ENCODE data around the gene SLC66A2.

SLC66A2 gene

DNA sequence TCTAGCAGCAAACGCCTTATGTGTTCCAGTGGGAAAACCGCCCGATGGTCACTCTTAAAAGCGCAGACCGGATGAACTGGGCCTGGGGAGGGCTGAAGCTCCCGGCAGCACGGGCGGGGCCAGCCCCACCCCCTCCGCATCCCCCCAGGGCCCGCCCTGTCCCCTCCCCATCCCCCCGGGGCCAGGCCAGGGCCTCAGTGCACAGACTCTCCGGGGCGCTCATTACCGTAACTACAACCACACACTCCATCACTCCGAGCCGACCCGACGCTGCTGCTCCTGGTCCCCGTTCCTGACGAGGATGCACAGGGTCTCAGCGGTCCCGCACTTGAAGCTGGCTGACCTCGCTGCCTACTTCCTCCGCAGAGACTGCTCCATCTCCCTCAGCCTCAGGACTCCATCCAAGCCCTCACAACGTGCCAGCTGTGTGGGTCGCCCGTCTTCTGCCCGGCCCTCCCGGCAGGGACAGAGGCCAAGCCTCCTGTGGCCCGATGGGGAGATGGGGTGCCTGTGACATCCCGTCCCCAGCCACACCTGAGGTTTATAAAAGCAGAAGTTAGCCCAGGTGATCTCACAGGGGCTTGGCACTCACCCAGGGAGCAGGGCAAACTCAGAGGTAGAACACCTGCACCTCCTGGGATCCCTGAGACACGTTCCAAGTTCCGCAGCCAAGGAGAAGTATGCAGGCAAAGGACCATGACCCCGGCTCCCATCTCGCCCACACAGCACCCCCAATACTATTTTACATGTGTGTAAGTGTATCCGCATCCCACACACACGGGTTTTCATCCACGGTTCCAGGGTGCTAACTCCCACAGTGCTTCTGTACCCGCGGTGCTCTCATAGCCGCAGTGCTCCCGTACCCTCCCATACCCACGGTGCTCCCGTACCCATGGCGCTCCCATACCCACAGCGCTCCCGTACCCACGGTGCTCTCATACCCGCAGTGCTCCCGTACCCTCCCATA lies 36.0 kb downstream of the SLC66A2 start:
- H3K36me3 Mint-ChIP-seq (ENCODE audit: insufficient read depth): peaks cover 13% of the 10 kb centered on the region
- peaks cover 29% of the 10 kb centered on the region for H3K4me1 Mint-ChIP-seq
- ATAC-seq (replicated peaks; ENCODE audit: extremely low read depth, poor library complexity, severe bottlenecking) (no peak), DNase-seq (ENCODE audit: low spot score in 2 of 2) (no peak)
- peak overlapping the region; percentile 57 for H3K27ac Mint-ChIP-seq (ENCODE audit: low read depth)
- H3K27me3 Mint-ChIP-seq: no peaks in the 10 kb centered on the region
- no peaks in the 10 kb centered on the region for H3K9me3 Mint-ChIP-seq
- no peak overlapping the region for H3K4me3 Mint-ChIP-seq

DNA sequence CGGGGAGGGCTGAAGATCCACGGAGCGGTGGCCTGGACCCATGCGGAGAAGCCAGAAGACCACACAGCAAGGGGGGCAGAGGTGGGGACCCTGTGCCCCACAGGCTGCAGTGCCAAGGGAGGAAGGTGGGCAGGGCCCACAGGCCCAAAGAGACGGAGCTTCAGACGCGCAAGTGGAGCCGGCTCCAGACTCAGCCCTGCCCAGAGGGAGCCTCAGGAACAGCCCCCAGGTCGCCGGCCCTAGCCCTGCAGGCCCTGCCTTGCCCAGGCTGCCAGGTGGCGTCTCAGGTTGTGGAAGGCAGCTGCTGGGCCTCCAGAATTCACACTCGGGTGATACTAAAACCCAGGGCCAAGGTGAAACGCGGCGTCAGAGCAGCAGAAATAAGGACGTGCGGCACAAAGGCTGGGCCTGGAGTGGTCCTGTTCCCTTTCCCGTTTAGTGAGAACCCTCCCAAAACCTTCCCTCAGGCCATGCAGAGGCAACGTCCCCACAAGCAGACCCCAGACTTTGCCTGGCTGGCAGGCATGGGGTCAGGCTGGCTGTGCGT lies 36.8 kb downstream of the SLC66A2 start:
- no peaks in the 10 kb centered on the region for H3K9me3 Mint-ChIP-seq
- ATAC-seq (replicated peaks; ENCODE audit: extremely low read depth, poor library complexity, severe bottlenecking) (no peak), DNase-seq (ENCODE audit: low spot score in 2 of 2) (peak in 1 of 2 donors; percentile 7)
- no peaks in the 10 kb centered on the region for H3K27me3 Mint-ChIP-seq
- no peak overlapping the region for H3K4me3 Mint-ChIP-seq
- H3K4me1 Mint-ChIP-seq: peaks cover 33% of the 10 kb centered on the region
- H3K36me3 Mint-ChIP-seq (ENCODE audit: insufficient read depth): peaks cover 13% of the 10 kb centered on the region
- H3K27ac Mint-ChIP-seq (ENCODE audit: low read depth): peak overlapping the region; percentile 84

DNA sequence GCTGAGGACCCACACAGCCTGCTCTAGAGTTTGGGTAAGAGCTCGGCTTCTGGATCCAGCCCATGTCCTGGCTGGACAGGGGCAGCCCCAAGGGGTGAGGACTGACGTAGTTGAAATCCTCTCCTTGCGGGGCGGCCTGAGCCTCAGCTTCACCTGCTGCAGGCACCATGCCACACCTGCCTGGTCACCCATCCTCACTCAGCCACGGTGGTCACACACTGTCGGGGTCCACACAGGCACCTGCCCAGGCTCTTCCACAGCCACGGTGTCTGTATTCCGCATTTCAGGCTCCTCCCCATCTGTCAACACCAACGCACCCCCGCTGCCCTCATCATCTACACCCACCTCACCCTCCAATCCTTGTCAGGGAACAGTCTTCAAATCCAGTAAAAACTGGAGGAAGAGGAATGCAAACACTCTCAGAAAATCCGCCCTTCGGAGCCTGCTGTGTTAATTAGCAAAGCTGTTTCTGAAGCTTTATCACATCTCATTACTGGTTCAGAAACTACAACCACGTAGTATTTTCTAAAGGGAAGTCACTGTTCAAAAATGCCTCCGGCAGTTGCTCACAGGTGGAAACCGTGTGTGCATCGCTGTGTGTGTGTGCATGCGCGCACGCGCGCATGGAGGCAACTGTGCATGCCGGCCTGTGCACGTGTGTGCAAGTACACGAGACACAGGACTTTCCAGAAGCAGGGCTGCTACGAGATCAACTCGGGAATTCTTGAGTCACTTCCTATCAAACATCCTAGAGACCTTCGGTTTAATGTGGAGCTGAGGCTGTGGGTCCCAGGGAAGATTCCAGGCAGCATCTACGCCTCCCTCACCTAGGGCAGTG lies 38.2 kb downstream of the SLC66A2 start:
- no peaks in the 10 kb centered on the region for H3K27me3 Mint-ChIP-seq
- H3K36me3 Mint-ChIP-seq (ENCODE audit: insufficient read depth): peaks cover 15% of the 10 kb centered on the region
- ATAC-seq (replicated peaks; ENCODE audit: extremely low read depth, poor library complexity, severe bottlenecking): no peak
- H3K4me1 Mint-ChIP-seq: peaks cover 38% of the 10 kb centered on the region
- H3K9me3 Mint-ChIP-seq: no peaks in the 10 kb centered on the region
- no peak overlapping the region for H3K4me3 Mint-ChIP-seq
- H3K27ac Mint-ChIP-seq (ENCODE audit: low read depth): no peak overlapping the region
- DNase-seq (ENCODE audit: low spot score in 2 of 2): no peak

DNA sequence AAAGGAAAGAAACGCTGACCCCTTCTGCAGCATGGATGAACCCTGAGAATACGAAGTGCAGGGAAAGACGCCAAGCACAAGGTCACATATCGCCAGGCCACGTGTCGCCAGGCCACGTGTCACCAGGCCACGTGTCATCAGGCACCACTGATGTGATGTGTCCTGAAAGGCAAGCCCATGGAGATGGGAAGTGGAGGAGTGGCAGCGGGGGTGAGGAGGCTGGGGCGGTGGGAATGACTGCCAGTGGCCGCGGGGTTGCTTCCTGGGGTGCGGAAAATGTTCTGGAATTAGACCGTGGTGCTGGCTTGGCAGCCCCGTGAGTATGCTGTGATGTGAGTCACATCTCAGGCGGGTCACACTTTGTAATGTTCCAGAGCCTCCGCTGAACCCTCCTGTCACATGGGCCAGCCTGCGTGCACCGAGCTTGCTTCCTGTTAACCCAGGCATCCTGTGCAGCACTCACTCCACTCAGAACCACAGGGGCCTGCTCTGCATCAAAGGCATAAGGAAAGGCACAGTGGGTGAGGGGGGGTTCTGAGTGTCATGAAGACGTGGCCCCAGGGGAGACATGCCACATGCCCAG lies 39.0 kb downstream of the SLC66A2 start:
- no peak overlapping the region for H3K4me3 Mint-ChIP-seq
- H3K27me3 Mint-ChIP-seq: no peaks in the 10 kb centered on the region
- peak in 1 of 2 donors; percentile 8 for DNase-seq (ENCODE audit: low spot score in 2 of 2)
- H3K36me3 Mint-ChIP-seq (ENCODE audit: insufficient read depth): peaks cover 13% of the 10 kb centered on the region
- H3K4me1 Mint-ChIP-seq: peaks cover 38% of the 10 kb centered on the region
- no peak overlapping the region for H3K27ac Mint-ChIP-seq (ENCODE audit: low read depth)
- no peak for ATAC-seq (replicated peaks; ENCODE audit: extremely low read depth, poor library complexity, severe bottlenecking)
- no peaks in the 10 kb centered on the region for H3K9me3 Mint-ChIP-seq

DNA sequence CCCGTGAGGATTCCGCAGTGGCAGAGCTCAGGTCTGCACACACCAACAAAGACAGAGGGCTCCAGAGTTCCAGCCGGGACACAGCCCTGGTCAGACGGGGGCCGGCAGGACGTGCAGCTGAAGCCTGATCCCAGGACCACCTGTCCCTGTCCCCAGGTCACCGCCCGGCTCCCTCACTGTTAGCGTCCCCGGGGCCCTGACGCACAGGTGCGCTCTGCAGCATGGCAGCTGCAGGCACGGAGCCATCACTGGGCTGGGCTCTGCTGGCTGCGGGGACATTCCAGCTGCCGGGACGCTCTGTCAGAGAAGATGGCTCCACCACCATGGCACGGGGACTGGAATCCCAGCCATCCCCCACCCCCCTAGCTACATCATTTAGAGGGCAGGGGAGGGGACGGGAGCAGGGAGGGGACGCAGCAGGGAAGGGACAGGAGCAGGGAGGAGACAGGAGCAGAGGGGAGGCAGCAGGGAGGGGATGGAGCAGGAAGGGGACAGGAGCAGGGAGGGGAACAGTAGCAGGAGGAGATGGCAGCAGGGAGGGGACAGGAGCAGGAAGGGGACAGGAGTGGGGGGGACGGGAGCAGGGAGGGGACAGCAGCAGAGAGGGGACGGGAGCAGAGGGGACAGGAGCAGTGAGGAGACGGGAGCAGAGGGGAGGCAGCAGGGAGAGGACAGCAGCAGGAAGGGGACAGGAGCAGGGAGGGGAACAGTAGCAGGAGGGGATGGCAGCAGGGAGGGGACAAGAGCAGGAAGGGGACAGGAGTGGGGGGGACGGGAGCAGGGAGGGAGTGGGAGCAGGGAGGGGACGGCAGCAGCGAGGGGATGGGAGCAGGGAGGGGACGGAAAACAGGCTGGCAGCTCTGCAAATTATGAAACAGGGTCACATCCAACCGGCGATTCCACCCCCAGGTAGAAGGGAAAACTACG lies 39.8 kb downstream of the SLC66A2 start:
- no peaks in the 10 kb centered on the region for H3K9me3 Mint-ChIP-seq
- ATAC-seq (replicated peaks; ENCODE audit: extremely low read depth, poor library complexity, severe bottlenecking) (no peak), DNase-seq (ENCODE audit: low spot score in 2 of 2) (no peak)
- H3K4me1 Mint-ChIP-seq: peaks cover 38% of the 10 kb centered on the region
- H3K27me3 Mint-ChIP-seq: no peaks in the 10 kb centered on the region
- peaks cover 10% of the 10 kb centered on the region for H3K36me3 Mint-ChIP-seq (ENCODE audit: insufficient read depth)
- H3K4me3 Mint-ChIP-seq: no peak overlapping the region
- no peak overlapping the region for H3K27ac Mint-ChIP-seq (ENCODE audit: low read depth)

DNA sequence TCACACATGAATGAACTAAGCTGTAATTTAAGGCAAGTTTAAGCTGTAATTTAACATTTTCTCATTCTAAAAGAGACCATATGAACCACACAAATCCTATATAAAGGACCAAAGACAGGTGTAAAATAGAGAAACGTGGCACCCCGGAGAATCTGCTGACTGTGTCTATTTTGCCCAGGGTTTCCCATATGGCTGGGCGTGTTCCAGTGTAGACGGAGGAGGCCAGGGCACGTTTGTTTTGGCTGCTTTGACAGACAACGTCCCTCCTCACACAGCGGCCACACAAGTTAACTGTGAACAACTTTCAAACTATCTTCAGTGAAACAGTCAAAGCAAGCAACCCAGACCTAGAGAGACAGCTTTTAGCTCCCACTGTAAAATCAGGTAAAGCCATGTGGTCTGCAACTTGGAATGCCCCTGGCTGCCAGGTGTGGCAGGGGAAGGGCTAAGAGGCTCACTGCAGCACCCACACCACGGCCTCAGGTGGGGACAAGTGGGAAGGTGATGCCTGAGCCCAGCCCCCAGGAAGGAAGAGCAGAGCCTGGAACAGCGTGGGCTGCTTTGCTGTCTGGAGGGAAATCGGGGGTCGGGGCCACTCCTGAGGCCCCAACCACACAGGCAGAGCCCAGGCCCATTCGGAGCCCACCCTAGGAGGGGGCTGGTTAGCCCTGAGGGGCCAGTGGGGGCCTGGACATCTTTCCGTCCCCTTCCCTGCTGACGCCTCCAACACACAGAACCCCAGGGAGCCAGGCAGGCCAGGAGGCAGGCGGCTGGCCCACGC lies 40.7 kb downstream of the SLC66A2 start:
- ATAC-seq (replicated peaks; ENCODE audit: extremely low read depth, poor library complexity, severe bottlenecking) (no peak), DNase-seq (ENCODE audit: low spot score in 2 of 2) (no peak)
- peaks cover 10% of the 10 kb centered on the region for H3K36me3 Mint-ChIP-seq (ENCODE audit: insufficient read depth)
- no peaks in the 10 kb centered on the region for H3K27me3 Mint-ChIP-seq
- H3K27ac Mint-ChIP-seq (ENCODE audit: low read depth): no peak overlapping the region
- peaks cover 38% of the 10 kb centered on the region for H3K4me1 Mint-ChIP-seq
- H3K4me3 Mint-ChIP-seq: no peak overlapping the region
- H3K9me3 Mint-ChIP-seq: no peaks in the 10 kb centered on the region

DNA sequence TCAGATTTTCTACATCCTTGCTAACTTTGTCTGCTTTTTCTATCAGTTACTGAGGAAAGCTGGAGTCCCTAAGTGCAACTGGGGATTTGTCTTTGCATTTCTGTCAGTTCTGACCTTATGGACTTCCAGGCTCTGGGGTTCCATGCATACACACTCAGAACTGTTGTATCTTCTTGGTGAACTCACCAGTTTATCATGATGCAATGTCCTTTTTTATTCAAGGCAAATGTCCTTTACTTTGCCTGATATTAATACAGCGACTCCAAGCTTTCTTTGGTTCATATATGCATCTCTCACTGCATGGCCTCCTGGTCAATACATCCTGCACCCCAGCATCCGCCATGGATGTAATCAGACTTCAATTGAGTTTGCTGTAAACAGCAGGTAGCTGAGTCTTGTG lies 44.7 kb downstream of the SLC66A2 start:
- Mint-ChIP-seq H3K36me3 (ENCODE audit: insufficient read depth) (peaks cover 6% of the 10 kb centered on the region), H3K4me3 (no peak overlapping the region), H3K27ac (ENCODE audit: low read depth) (no peak overlapping the region), H3K9me3 (no peaks in the 10 kb centered on the region), H3K4me1 (peaks cover 16% of the 10 kb centered on the region), H3K27me3 (no peaks in the 10 kb centered on the region)
- DNase-seq (ENCODE audit: low spot score in 2 of 2) (no peak), ATAC-seq (replicated peaks; ENCODE audit: extremely low read depth, poor library complexity, severe bottlenecking) (no peak)

DNA sequence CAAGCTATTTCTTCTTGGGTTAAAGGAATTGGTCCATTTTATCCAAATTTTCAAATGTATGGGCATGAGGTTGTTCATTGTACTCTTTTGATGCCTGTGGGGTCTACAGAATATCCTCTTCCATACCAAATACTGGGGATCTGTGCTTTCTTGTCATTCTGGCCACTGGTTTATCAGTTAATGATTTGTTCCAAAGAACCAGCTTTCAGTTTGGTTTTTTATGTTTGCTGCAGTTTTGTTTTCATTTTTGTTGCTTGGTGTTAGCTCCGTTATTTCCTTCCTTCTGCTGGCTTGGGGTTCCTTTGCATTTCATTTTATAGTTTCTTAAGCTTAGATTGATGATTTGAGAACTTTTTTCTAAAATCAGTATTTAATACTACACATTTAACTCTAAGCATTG lies 45.5 kb downstream of the SLC66A2 start:
- H3K9me3 Mint-ChIP-seq: no peaks in the 10 kb centered on the region
- no peak overlapping the region for H3K4me3 Mint-ChIP-seq
- peaks cover 8% of the 10 kb centered on the region for H3K36me3 Mint-ChIP-seq (ENCODE audit: insufficient read depth)
- DNase-seq (ENCODE audit: low spot score in 2 of 2) (no peak), ATAC-seq (replicated peaks; ENCODE audit: extremely low read depth, poor library complexity, severe bottlenecking) (no peak)
- no peaks in the 10 kb centered on the region for H3K27me3 Mint-ChIP-seq
- H3K27ac Mint-ChIP-seq (ENCODE audit: low read depth): no peak overlapping the region
- H3K4me1 Mint-ChIP-seq: peaks cover 14% of the 10 kb centered on the region

DNA sequence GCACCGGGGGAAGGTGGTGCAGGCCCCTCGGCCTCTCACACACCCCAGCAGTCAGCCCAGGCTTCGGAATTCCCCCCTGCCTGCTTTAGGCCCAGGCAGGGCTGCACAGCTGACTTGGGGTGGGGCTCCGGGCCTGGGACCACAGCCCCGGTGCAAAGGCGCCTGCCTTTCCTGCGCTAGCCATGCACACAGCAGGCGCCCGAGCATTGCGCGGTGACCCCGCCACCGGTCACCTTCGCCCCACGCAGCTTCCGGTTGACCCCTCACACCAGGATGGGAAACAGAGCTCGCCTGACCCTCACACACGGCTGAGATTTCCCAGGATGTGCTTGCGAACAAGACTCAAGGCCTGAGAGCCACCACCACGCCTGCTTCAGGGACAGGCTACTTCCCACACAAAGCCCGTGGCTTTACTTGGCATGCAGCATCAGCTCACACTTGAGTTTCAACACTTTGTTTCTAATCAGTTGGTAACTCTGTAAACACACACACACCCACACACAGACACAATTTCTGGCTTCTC lies 46.0 kb downstream of the SLC66A2 start:
- no peak overlapping the region for H3K4me3 Mint-ChIP-seq
- H3K27ac Mint-ChIP-seq (ENCODE audit: low read depth): no peak overlapping the region
- H3K27me3 Mint-ChIP-seq: no peaks in the 10 kb centered on the region
- DNase-seq (ENCODE audit: low spot score in 2 of 2): no peak
- ATAC-seq (replicated peaks; ENCODE audit: extremely low read depth, poor library complexity, severe bottlenecking): no peak
- H3K9me3 Mint-ChIP-seq: no peaks in the 10 kb centered on the region
- peaks cover 9% of the 10 kb centered on the region for H3K4me1 Mint-ChIP-seq
- peaks cover 8% of the 10 kb centered on the region for H3K36me3 Mint-ChIP-seq (ENCODE audit: insufficient read depth)

DNA sequence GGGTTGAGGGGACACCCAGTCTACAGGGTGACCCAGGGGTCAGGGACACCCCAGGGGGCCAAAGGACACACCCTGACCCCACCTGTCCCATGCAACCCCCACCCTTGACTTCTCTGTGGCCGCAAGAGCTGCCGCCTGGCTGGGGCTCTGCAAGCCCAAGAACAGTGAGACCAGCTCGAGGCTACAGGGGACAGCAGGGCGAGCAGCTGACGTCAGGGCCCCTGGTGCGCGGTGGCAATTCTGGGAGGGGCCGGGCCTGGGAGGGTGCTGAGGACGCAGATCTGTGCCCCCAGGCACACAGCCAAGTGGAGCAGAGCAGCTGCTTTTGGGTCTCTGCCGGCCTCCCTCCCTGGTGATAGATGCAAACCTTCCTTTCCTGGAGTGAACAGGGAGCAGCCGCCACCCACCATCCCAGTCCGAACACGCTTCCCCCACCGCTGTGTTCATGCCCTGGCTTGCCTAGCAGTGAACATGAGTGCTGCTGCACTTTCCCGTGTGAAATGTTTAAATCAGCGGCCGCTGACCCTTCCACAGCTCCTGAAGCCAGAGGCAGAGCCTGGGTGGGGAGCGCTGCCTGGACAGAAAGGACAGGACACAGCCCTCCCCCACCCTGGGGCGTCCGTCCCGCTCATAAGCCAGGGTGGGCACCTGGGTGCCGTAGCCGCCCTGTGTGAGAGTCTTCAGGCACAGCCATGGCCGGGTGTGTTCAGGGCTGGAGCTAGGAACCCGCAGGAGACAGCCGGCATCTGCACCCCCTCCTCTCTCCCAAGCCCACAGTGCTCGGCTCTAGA lies 46.9 kb downstream of the SLC66A2 start:
- Mint-ChIP-seq H3K4me1 (peaks cover 5% of the 10 kb centered on the region), H3K27me3 (no peaks in the 10 kb centered on the region), H3K4me3 (no peak overlapping the region), H3K9me3 (no peaks in the 10 kb centered on the region), H3K27ac (ENCODE audit: low read depth) (no peak overlapping the region), H3K36me3 (ENCODE audit: insufficient read depth) (peaks cover 8% of the 10 kb centered on the region)
- DNase-seq (ENCODE audit: low spot score in 2 of 2) (no peak), ATAC-seq (replicated peaks; ENCODE audit: extremely low read depth, poor library complexity, severe bottlenecking) (no peak)

Data from central memory CD8-positive, alpha-beta T cell (primary cell).